Measurements from ENCODE around the gene HCRT. TPM values are rescaled to one million over a fixed set of nuclear protein-coding genes. Genes with fewer than 3 reads are reported as not detected.

Gene HCRT
- total RNA-seq, 2 donors from 2014 or later: not detected

- Histone ChIP-seq H3K9me3 (no peaks in the 10 kb centered on the region), H3K4me3 (no peak overlapping the region), H3K36me3 (no peaks in the 10 kb centered on the region), H3K27me3 (peaks cover 10 to 13% of the 10 kb centered on the region in 2 donors), H3K4me1 (peaks cover 0 to 20% of the 10 kb centered on the region in 2 donors), H3K27ac (no peak overlapping the region)
- no peak for DNase-seq (ENCODE audit: low spot score)
- TF ChIP-seq CTCF (IDR thresholded peaks at IDR 0.05): no peak
Measured at GRCh38 chr17:42179335-42179734, 5.9 kb downstream of the HCRT start.

- DNase-seq (ENCODE audit: low spot score): no peak
Measured at GRCh38 chr17:42178817-42179216, 6.4 kb downstream of the HCRT start.

GRCh38 chr17:42177684-42178083, 7.6 kb downstream of the HCRT start:
- Histone ChIP-seq H3K4me3 (no peak overlapping the region), H3K4me1 (peaks cover 0 to 13% of the 10 kb centered on the region in 2 donors), H3K36me3 (no peaks in the 10 kb centered on the region), H3K27me3 (peaks cover 10 to 13% of the 10 kb centered on the region in 2 donors), H3K27ac (no peak overlapping the region), H3K9me3 (no peaks in the 10 kb centered on the region)
- no peak for TF ChIP-seq CTCF (IDR thresholded peaks at IDR 0.05)
- no peak for DNase-seq (ENCODE audit: low spot score)

More at GRCh38 chr17:42178817-42179216, 6.4 kb downstream of the HCRT start:
- H3K36me3 ChIP-seq: no peaks in the 10 kb centered on the region
- peaks cover 10 to 13% of the 10 kb centered on the region in 2 donors for H3K27me3 ChIP-seq
- peaks cover 0 to 17% of the 10 kb centered on the region in 2 donors for H3K4me1 ChIP-seq
- no peak overlapping the region for H3K27ac ChIP-seq
- H3K4me3 ChIP-seq: no peak overlapping the region
- TF ChIP-seq CTCF (IDR thresholded peaks at IDR 0.05): no peak
- H3K9me3 ChIP-seq: no peaks in the 10 kb centered on the region

GRCh38 chr17:42174126-42174783, 11.0 kb downstream of the HCRT start:
- no peak for DNase-seq (ENCODE audit: low spot score)
- Histone ChIP-seq H3K4me1 (no peaks in the 10 kb centered on the region), H3K36me3 (no peaks in the 10 kb centered on the region), H3K4me3 (no peak overlapping the region), H3K27ac (no peak overlapping the region), H3K9me3 (no peaks in the 10 kb centered on the region), H3K27me3 (no peaks in the 10 kb centered on the region)
- no peak for TF ChIP-seq CTCF (IDR thresholded peaks at IDR 0.05)

- no peak for DNase-seq (ENCODE audit: low spot score)
- no peaks in the 10 kb centered on the region for H3K27me3 ChIP-seq
- no peak overlapping the region for H3K4me3 ChIP-seq
- no peaks in the 10 kb centered on the region for H3K36me3 ChIP-seq
- H3K9me3 ChIP-seq: no peaks in the 10 kb centered on the region
- no peak overlapping the region for H3K27ac ChIP-seq
- no peaks in the 10 kb centered on the region for H3K4me1 ChIP-seq
- no peak for TF ChIP-seq CTCF (IDR thresholded peaks at IDR 0.05)
Measured at GRCh38 chr17:42171831-42172230, 13.4 kb downstream of the HCRT start.

- Histone ChIP-seq H3K27ac (no peak overlapping the region), H3K4me1 (no peaks in the 10 kb centered on the region), H3K27me3 (no peaks in the 10 kb centered on the region), H3K4me3 (no peak overlapping the region), H3K36me3 (no peaks in the 10 kb centered on the region), H3K9me3 (no peaks in the 10 kb centered on the region)
- no peak for TF ChIP-seq CTCF (IDR thresholded peaks at IDR 0.05)
- DNase-seq (ENCODE audit: low spot score): no peak
Measured at GRCh38 chr17:42169351-42169750, 15.9 kb downstream of the HCRT start.
